Motor neuron (in vitro differentiated cells): Measurements from ENCODE around the gene APBA3. TPM values are rescaled to one million over a fixed set of nuclear protein-coding genes. Genes with fewer than 3 reads are reported as not detected.

ENCODE experiments used
- ATAC-seq, 8 experiments: fragments of 200-7000 bp; cut with Tn5 transposase; replicated peaks in 6 of 8; 2 replicates each; pipeline ENCODE4 v1.8.0; 2021; ENCODE audit warnings: mild to moderate bottlenecking in 8 of 8, moderate library complexity in 8 of 8
- H3K27ac ChIP-seq, 2 donors: fragments of 250-450 bp; sonication (Bioruptor Pico); 2 replicates each; pipeline ENCODE4 v1.9.0; 2021; ENCODE audit warnings: antibody characterized with exemption in 2 of 2, mild to moderate bottlenecking in 2 of 2, moderate library complexity in 1 of 2
- H3K4me1 ChIP-seq, 2 donors: fragments of 250-450 bp; sonication (Bioruptor Pico); replicated peaks in 1 of 2; 2 replicates each; pipeline ENCODE4 v1.6.1; 2021; ENCODE audit warnings: antibody characterized with exemption in 2 of 2, mild to moderate bottlenecking in 2 of 2, moderate library complexity in 1 of 2
- H3K4me3 ChIP-seq, 5 donors: fragments of 250-450 bp; sonication (Bioruptor Pico); 2 replicates each; pipeline ENCODE4 v1.9.0; 2021; ENCODE audit warnings: antibody characterized with exemption in 5 of 5, mild to moderate bottlenecking in 5 of 5, moderate library complexity in 4 of 5
- WGBS, 10 experiments: fragments of 450-650 bp; shearing (Covaris generic); methylation state at CpG; one replicate each; pipeline ENCODE4 v1.0.0; 2022; 5-methylcytosine and 5-hydroxymethylcytosine counted together
- in situ Hi-C, 9 experiments: fragments of 400-800 bp; cut with MboI; loops; one replicate each; pipeline ENCODE4 v1.15.0; 2021; ENCODE audit warnings: low sequenced_read_pairs in 9 of 9, low pct_unique_long_range_greater_than_20kb in 2 of 9; ENCODE audit not compliant: unreplicated experiment in 9 of 9
- total RNA-seq, 8 experiments: library from RNA; unstranded; fragments of 300-600 nt; gene quantifications; 2 replicates each; pipeline versions ENCODE4 v1.2.3 to v1.2.4, GENCODE V29; 2022

The APBA3 gene
- total RNA-seq, 8 experiments from 2014 or later: 12.3 to 26.3 (median 16.8) TPM

DNA sequence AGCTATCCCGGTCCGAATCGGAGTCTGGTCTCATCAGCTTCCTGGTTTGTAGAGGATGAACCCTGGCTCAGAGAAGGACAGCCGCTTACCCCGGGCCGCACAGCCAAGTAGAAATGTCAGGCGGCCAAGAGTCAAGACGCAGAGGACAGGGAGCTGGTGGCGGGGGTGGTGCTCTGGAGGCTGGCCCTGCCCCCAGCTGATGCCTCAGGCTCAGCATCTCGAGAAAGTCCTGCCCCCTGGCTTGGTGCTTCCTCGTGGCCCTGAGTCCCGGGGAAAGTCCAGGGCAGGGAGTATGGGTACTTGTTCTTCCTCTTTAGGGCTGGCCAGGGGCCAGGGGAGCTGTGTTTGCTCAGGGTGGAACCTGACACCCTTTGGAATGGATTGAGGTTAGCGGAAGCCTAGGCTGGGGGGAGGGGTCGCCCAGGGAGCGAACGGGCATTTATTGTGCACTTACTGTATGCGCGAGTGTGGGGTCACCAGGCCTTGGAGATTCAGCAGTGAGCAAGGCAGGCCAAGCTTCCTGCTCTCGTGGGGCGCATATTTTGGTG, 51.2 kb downstream of the APBA3 start:
- no peaks in the 10 kb centered on the region for H3K4me1 ChIP-seq
- WGBS, 10 experiments: 28 to 85% (median 73%) methylated on average over 3 to 12 of the region's 20 CpGs; no CpG with 5 or more reads in 3 of the 10 experiments
- in situ Hi-C loops: loop anchor here in 1 of 9 experiments (25.0 kb wide), 1 partner anchor 148 kb away; the partner anchor contains the start of genes HMG20B and MFSD12
- ATAC-seq: peak in 3 of 8 experiments; percentile 15 to 90 (median 36)
- H3K4me3 ChIP-seq: no peak overlapping the region
- H3K27ac ChIP-seq: no peak overlapping the region

DNA sequence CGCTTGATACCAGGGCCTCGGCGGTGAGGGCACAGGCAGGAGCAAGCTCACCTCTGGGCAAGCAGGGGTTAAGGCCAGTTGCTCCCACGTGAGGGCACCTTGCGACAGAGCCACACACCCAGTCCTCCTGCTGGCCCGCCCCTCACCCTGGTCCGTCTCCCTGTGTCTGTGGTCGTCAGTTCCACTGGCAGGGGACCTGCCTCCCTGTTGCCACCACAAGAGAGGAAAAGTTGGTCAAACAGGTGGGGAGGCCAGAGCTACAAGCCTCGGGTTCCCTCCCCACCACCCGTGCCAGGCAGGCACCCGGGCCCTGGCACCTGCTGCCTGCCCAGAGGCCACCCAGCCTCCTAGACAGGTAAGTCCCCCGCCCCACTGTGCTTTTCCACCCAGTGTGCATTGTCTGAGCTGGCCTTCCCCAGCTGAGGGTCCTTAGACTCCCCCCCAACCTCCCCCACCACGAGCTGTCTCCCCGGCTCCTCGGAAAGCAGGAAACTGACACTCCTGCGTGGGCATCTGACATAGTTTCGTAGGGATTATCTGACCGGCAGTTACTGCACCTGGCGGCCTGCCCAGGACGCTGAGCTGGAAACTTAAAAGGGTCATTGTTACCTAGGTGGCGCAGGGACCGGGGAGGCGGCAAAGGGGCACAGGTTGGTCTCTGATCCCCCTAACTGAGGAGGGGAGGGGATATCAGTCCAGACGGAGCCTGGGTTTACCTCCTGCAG, 53.1 kb downstream of the APBA3 start, which contains the start of gene TJP3:
Gene TJP3 (plus strand): TSS at position 178 of the 725 bp plus-strand sequence. CDS start 20,049 bp downstream, outside the sequence.
- ATAC-seq: peak in 1 of 8 experiments; percentile 21
- Histone ChIP-seq H3K4me3 (no peak within 1 kb of the TSS), H3K27ac (no peak within 1 kb of the TSS), H3K4me1 (no peaks in the 10 kb centered on the region)
- 0 to 73% (median 57%) methylated on average over 1 to 4 of the region's 24 CpGs; no CpG with 5 or more reads in 7 of the 10 experiments for WGBS, 10 experiments
- in situ Hi-C loops: loop anchor here in 1 of 9 experiments (25.0 kb wide), 1 partner anchor 146 kb away; the partner anchor contains the start of genes HMG20B and MFSD12

DNA sequence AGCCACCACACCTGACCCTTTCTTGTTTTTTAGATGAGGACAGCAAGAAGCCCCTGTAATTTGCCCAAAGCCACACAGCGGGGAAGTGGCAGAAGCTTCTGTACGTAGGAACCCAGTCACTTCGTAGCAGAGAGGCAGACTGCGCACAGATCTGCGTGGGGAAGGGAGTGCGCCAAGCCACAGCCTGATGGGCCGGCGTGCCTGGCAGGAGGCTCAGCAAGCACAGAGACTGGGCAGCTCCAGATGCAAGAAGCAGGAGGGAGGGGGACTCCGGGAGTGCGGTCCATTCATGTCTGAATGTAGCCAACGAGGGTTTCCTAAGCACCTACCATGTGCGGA, 53.7 kb downstream of the APBA3 start:
- H3K4me1 ChIP-seq: no peaks in the 10 kb centered on the region
- no peak overlapping the region for H3K4me3 ChIP-seq
- 52 to 96% (median 81%) methylated on average over 3 to 10 of the region's 12 CpGs; no CpG with 5 or more reads in 5 of the 10 experiments for WGBS, 10 experiments
- in situ Hi-C loops: loop anchor here in 1 of 9 experiments (25.0 kb wide), 1 partner anchor 146 kb away; the partner anchor contains the start of genes HMG20B and MFSD12
- no peak for ATAC-seq
- H3K27ac ChIP-seq: no peak overlapping the region

DNA sequence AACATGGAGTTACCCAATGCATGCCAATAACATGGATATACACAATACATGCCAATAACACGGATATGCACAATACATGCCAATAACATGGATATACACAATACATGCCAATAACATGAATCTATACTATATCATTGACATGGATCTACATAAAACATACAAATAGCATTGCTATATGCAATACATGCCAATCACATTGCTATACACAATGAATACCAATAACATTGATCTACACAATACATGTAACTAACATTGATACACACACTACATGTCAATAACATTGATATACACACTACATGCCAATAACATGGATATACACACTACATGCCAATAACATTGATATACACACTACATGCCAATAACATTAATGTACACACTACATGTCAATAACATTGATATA, 60.3 kb downstream of the APBA3 start:
- in situ Hi-C loops: loop anchor here in 1 of 9 experiments (25.0 kb wide), 1 partner anchor 139 kb away; the partner anchor contains the start of genes HMG20B and MFSD12

More for the DNA sequence above, 60.3 kb downstream of the APBA3 start:
- 0 to 20% (median 8%) methylated on average over 1 of the region's 1 CpG; no CpG with 5 or more reads in 4 of the 10 experiments for WGBS, 10 experiments
- no peak for ATAC-seq
- H3K4me3 ChIP-seq: no peak overlapping the region
- H3K4me1 ChIP-seq: peaks cover 9 to 10% of the 10 kb centered on the region in 2 donors
- no peak overlapping the region for H3K27ac ChIP-seq

Other genes with a start within 250 kb of the APBA3 start
- 1 to 10 TPM in 4 of 8 experiments, under 1 TPM in 4; 0.50 to 4.3 (median 0.99) TPM for gene TEKTIP1, start 222.5 kb downstream of the APBA3 start, total RNA-seq
- gene MFSD12, start 204.1 kb downstream of the APBA3 start, total RNA-seq: 10 to 100 TPM; 21.9 to 87.4 (median 44.0) TPM
- 100 to 1,000 TPM in 1 of 8 experiments, 10 to 100 TPM in 7; 17.0 to 122 (median 35.3) TPM for gene HMG20B, start 188.7 kb downstream of the APBA3 start, total RNA-seq
- gene GIPC3, start 176.2 kb downstream of the APBA3 start, total RNA-seq: under 1 TPM in 7 of 8 experiments, not detected in 1; 0.05 to 0.84 (median 0.14) TPM
- gene TBXA2R, start 154.8 kb downstream of the APBA3 start, total RNA-seq: under 1 TPM in 7 of 8 experiments, not detected in 1; 0.07 to 0.62 (median 0.36) TPM
- 10 to 100 TPM; 11.7 to 23.0 (median 15.7) TPM for gene CACTIN, start 134.9 kb downstream of the APBA3 start, total RNA-seq
- gene PIP5K1C, start 61.2 kb downstream of the APBA3 start, total RNA-seq: 10 to 100 TPM in 6 of 8 experiments, 1 to 10 TPM in 2; 6.7 to 21.4 (median 13.7) TPM
- 1 to 10 TPM in 2 of 8 experiments, under 1 TPM in 3, not detected in 3; 0.41 to 7.4 (median 0.96) TPM for gene TJP3, start 53.3 kb downstream of the APBA3 start, total RNA-seq
- gene MRPL54, start 990 bp upstream of the APBA3 start, total RNA-seq: 100 to 1,000 TPM in 1 of 8 experiments, 10 to 100 TPM in 7; 62.6 to 106 (median 86.6) TPM
- under 1 TPM in 7 of 8 experiments, not detected in 1; 0.05 to 1.00 (median 0.21) TPM for gene RAX2, start 10.5 kb upstream of the APBA3 start, total RNA-seq
- 1 to 10 TPM in 4 of 8 experiments, under 1 TPM in 4; 0.29 to 1.8 (median 1.0) TPM for gene MATK, start 24.7 kb upstream of the APBA3 start, total RNA-seq
- 10 to 100 TPM in 1 of 8 experiments, 1 to 10 TPM in 6, under 1 TPM in 1; 0.36 to 11.7 (median 7.2) TPM for gene ZFR2, start 107.3 kb upstream of the APBA3 start, total RNA-seq
- gene ATCAY, start 119.0 kb upstream of the APBA3 start, total RNA-seq: 10 to 100 TPM in 5 of 8 experiments, under 1 TPM in 2, not detected in 1; 0.10 to 58.2 (median 48.6) TPM
- not detected for gene NMRK2, start 171.4 kb upstream of the APBA3 start, total RNA-seq
- 10 to 100 TPM; 42.4 to 63.4 (median 50.8) TPM for gene DAPK3, start 209.4 kb upstream of the APBA3 start, total RNA-seq
- 1,000 to 10,000 TPM; 3,034 to 7,601 (median 4,897) TPM for gene EEF2, start 223.8 kb upstream of the APBA3 start, total RNA-seq
- gene PIAS4, start 246.0 kb upstream of the APBA3 start, total RNA-seq: 10 to 100 TPM; 11.6 to 31.8 (median 22.6) TPM